GM06990 (cell line): ENCODE results near the gene TARS2.

Experiments used
- DNase-seq: peaks from one replicate; pipeline ENCODE4 v3.0.0-alpha.2; 2011; ENCODE audit not compliant: insufficient read length; ENCODE audit errors: extremely low read depth
- H3K27me3 ChIP-seq: replicated peaks from 2 replicates; pipeline ENCODE4 v1.6.0; 2011; ENCODE audit warnings: low read length; ENCODE audit not compliant: control insufficient read depth, insufficient read depth
- H3K36me3 ChIP-seq: 2 replicates; pipeline ENCODE4 v1.5.1; 2011; ENCODE audit warnings: low read length; ENCODE audit not compliant: control insufficient read depth, insufficient read depth
- H3K4me3 ChIP-seq: replicated peaks from 2 replicates; pipeline ENCODE4 v1.5.1; 2011; ENCODE audit warnings: low read depth, mild to moderate bottlenecking, control low read depth, low read length
- CTCF ChIP-seq: IDR thresholded peaks from 2 replicates; pipeline ENCODE4 v1.5.1; 2011; ENCODE audit warnings: low read length, control low read depth, mild to moderate bottlenecking, inconsistent platforms; ENCODE audit not compliant: insufficient read depth, poor library complexity, severe bottlenecking

TARS2 gene

GRCh38 chr1:150477733-150478132, 9.5 kb upstream of the TARS2 start:
- Histone ChIP-seq H3K27me3 (no peaks in the 10 kb centered on the region), H3K36me3 (no peaks in the 10 kb centered on the region), H3K4me3 (no peak overlapping the region)
- no peak for DNase-seq
- no peak for TF ChIP-seq CTCF

- no peak for DNase-seq
- Histone ChIP-seq H3K4me3 (no peak overlapping the region), H3K27me3 (no peaks in the 10 kb centered on the region), H3K36me3 (no peaks in the 10 kb centered on the region)
- TF ChIP-seq CTCF = no peak
These were observed 7.8 kb upstream of the TARS2 start for GRCh38 chr1:150479370-150479769.

GRCh38 chr1:150479927-150480352, 7.3 kb upstream of the TARS2 start:
- H3K27me3 ChIP-seq = no peaks in the 10 kb centered on the region
- DNase-seq = no peak
- no peak for TF ChIP-seq CTCF
- no peaks in the 10 kb centered on the region for H3K36me3 ChIP-seq
- H3K4me3 ChIP-seq = no peak overlapping the region

- no peak overlapping the region for H3K4me3 ChIP-seq
- no peak for DNase-seq
- no peaks in the 10 kb centered on the region for H3K27me3 ChIP-seq
- TF ChIP-seq CTCF = no peak
- H3K36me3 ChIP-seq = no peaks in the 10 kb centered on the region
These were observed 2.8 kb upstream of the TARS2 start for GRCh38 chr1:150484431-150484830.

- peak; percentile 6 for TF ChIP-seq CTCF
- H3K27me3 ChIP-seq = no peaks in the 10 kb centered on the region
- H3K4me3 ChIP-seq = no peak overlapping the region
- no peaks in the 10 kb centered on the region; the same call in 1 of the 2 replicates for H3K36me3 ChIP-seq
- no peak for DNase-seq
These were observed 2.4 kb upstream of the TARS2 start for GRCh38 chr1:150484861-150485260.

- peak; percentile 12 for DNase-seq
- H3K36me3 ChIP-seq = peaks cover 9% of the 10 kb centered on the region
- H3K27me3 ChIP-seq = no peaks in the 10 kb centered on the region
- no peak for TF ChIP-seq CTCF
- peak overlapping the region; percentile 97 for H3K4me3 ChIP-seq
These were observed 520 bp downstream of the TARS2 start for GRCh38 chr1:150487763-150488115.
